Vagina (tissue), 2 donors: ENCODE measurements around the gene CXADR.

Source experiments
- POLR2A ChIP-seq, 2 donors: fragments of 450-650 bp; IDR thresholded peaks; one replicate each; pipeline ENCODE4 v1.6.1; 2017; ENCODE audit warnings: antibody characterized with exemption in 2 of 2, mild to moderate bottlenecking in 2 of 2, moderate library complexity in 2 of 2
- TF ChIP-seq, protein P1 (sequence below), 3 experiments: fragments of 450-650 bp in 2 of 3; fragments of 200-600 bp in 1 of 3; sonication (generic) in 1 of 3; IDR thresholded peaks; one replicate each; pipeline ENCODE4 v1.5.1; 2017 to 2019; ENCODE audit warnings: antibody characterized with exemption in 3 of 3, mild to moderate bottlenecking in 2 of 3, moderate library complexity in 2 of 3

DNA sequence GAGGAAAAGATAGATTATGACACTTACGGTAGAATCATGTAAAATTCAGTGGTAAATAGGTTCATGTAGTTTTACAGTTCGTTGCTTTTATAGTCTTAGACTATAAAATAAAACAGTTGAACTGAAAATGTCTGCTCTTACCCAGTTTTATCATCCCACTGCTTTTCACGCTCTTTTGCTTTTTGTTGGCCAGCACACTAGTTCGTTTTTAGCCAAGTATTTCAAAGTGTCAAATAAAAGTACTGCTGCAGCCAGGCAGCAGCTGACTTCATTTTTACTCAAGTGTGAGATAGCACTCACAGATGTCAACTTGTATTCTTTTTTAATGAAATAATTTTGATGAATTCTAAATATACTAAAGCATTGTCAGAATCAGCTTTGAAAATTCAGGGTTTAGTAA, 118.4 kb downstream of the CXADR start:
- TF ChIP-seq, protein P1, sequence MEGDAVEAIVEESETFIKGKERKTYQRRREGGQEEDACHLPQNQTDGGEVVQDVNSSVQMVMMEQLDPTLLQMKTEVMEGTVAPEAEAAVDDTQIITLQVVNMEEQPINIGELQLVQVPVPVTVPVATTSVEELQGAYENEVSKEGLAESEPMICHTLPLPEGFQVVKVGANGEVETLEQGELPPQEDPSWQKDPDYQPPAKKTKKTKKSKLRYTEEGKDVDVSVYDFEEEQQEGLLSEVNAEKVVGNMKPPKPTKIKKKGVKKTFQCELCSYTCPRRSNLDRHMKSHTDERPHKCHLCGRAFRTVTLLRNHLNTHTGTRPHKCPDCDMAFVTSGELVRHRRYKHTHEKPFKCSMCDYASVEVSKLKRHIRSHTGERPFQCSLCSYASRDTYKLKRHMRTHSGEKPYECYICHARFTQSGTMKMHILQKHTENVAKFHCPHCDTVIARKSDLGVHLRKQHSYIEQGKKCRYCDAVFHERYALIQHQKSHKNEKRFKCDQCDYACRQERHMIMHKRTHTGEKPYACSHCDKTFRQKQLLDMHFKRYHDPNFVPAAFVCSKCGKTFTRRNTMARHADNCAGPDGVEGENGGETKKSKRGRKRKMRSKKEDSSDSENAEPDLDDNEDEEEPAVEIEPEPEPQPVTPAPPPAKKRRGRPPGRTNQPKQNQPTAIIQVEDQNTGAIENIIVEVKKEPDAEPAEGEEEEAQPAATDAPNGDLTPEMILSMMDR (IDR thresholded peaks at IDR 0.05) = no peak
- TF ChIP-seq POLR2A (IDR thresholded peaks at IDR 0.05) = no peak
